H9 (cell line): ENCODE results near the gene TMED10. TPM values are rescaled to one million over a fixed set of nuclear protein-coding genes. Genes with fewer than 3 reads are reported as not detected.

Source experiments
- DNase-seq: peaks from one replicate; pipeline ENCODE4 v3.0.0-alpha.2; 2017
- H2AFZ ChIP-seq: one replicate; pipeline ENCODE4 v1.6.1; 2013; ENCODE audit warnings: mild to moderate bottlenecking, low read length, control low read depth, moderate library complexity
- H2AK5ac ChIP-seq: 2 replicates; pipeline ENCODE4 v1.6.1; 2013; ENCODE audit warnings: low read length, control low read depth, mixed read lengths; ENCODE audit not compliant: insufficient read length
- H2BK120ac ChIP-seq: one replicate; pipeline ENCODE4 v1.6.1; 2013; ENCODE audit warnings: low read depth, mild to moderate bottlenecking, low read length, control low read depth, inconsistent platforms; ENCODE audit not compliant: poor library complexity, severe bottlenecking
- H2BK12ac ChIP-seq: 2 replicates; pipeline ENCODE4 v1.6.1; 2013; ENCODE audit warnings: low read length, control low read depth, mixed read lengths, low read depth; ENCODE audit not compliant: insufficient read length
- H2BK15ac ChIP-seq: 2 replicates; pipeline ENCODE4 v1.6.1; 2013; ENCODE audit warnings: low read depth, low read length, control low read depth
- H2BK20ac ChIP-seq: one replicate; pipeline ENCODE4 v1.6.1; 2013; ENCODE audit warnings: low read depth, mild to moderate bottlenecking, low read length, control low read depth, inconsistent platforms; ENCODE audit not compliant: poor library complexity, severe bottlenecking
- H2BK5ac ChIP-seq: 2 replicates; pipeline ENCODE4 v1.6.1; 2013; ENCODE audit warnings: low read length, control low read depth, mixed read lengths; ENCODE audit not compliant: insufficient read length
- H3K14ac ChIP-seq: 2 replicates; pipeline ENCODE4 v1.6.1; 2013; ENCODE audit warnings: low read length, control low read depth; ENCODE audit not compliant: insufficient read depth
- H3K18ac ChIP-seq: 2 replicates; pipeline ENCODE4 v1.6.1; 2013; ENCODE audit warnings: low read depth, mild to moderate bottlenecking, mixed read lengths, low read length, control low read depth; ENCODE audit not compliant: insufficient read length
- H3K23ac ChIP-seq: 2 replicates; pipeline ENCODE4 v1.6.1; 2013; ENCODE audit warnings: low read length, control low read depth, mixed read lengths, low read depth; ENCODE audit not compliant: insufficient read length
- H3K23me2 ChIP-seq: 2 replicates; pipeline ENCODE4 v1.6.1; 2013; ENCODE audit warnings: low read depth, mild to moderate bottlenecking, mixed read lengths, low read length, control low read depth; ENCODE audit not compliant: insufficient read length, poor library complexity, severe bottlenecking
- H3K27ac ChIP-seq: 2 replicates; pipeline ENCODE4 v1.5.1; 2013; ENCODE audit warnings: low read length, control low read depth, mixed read lengths, low read depth; ENCODE audit not compliant: insufficient read length
- H3K27me3 ChIP-seq: 2 replicates; pipeline ENCODE4 v1.6.1; 2013; ENCODE audit warnings: low read length, control low read depth, inconsistent platforms; ENCODE audit not compliant: insufficient read depth
- H3K4ac ChIP-seq: 2 replicates; pipeline ENCODE4 v1.6.1; 2013; ENCODE audit warnings: low read depth, mild to moderate bottlenecking, control low read depth, inconsistent platforms, low read length, moderate library complexity
- H3K4me1 ChIP-seq: 2 replicates; pipeline ENCODE4 v1.6.1; 2013; ENCODE audit warnings: low read length, control low read depth, inconsistent platforms; ENCODE audit not compliant: insufficient read depth
- H3K4me2 ChIP-seq: 2 replicates; pipeline ENCODE4 v1.6.1; 2013; ENCODE audit warnings: low read length, control low read depth, mixed read lengths; ENCODE audit not compliant: insufficient read length, insufficient read depth
- H3K56ac ChIP-seq: 2 replicates; pipeline ENCODE4 v1.6.1; 2013; ENCODE audit warnings: low read depth, mild to moderate bottlenecking, mixed read lengths, low read length, control low read depth; ENCODE audit not compliant: insufficient read length
- H3K79me1 ChIP-seq: 2 replicates; pipeline ENCODE4 v1.6.1; 2013; ENCODE audit warnings: low read depth, mild to moderate bottlenecking, moderate library complexity, low read length, control low read depth, inconsistent platforms; ENCODE audit not compliant: insufficient read depth, poor library complexity, severe bottlenecking
- H3K79me2 ChIP-seq: 2 replicates; pipeline ENCODE4 v1.6.1; 2013; ENCODE audit warnings: low read length, control low read depth, inconsistent platforms; ENCODE audit not compliant: insufficient read depth
- H3K9ac ChIP-seq: 2 replicates; pipeline ENCODE4 v1.6.1; 2013; ENCODE audit warnings: low read length, control low read depth, mixed read lengths; ENCODE audit not compliant: insufficient read length; ENCODE audit errors: extremely low read depth
- H3K9me3 ChIP-seq: one replicate; pipeline ENCODE4 v1.6.1; 2013; ENCODE audit warnings: low read depth, low read length, inconsistent platforms; ENCODE audit not compliant: control insufficient read depth
- H3T11ph ChIP-seq: one replicate; pipeline ENCODE4 v1.6.1; 2013; ENCODE audit warnings: mild to moderate bottlenecking, low read length, control low read depth, inconsistent platforms
- H4K20me1 ChIP-seq: one replicate; pipeline ENCODE4 v1.6.1; 2013; ENCODE audit not compliant: control insufficient read depth, insufficient read length, insufficient read depth
- H4K5ac ChIP-seq: 2 replicates; pipeline ENCODE4 v1.6.1; 2013; ENCODE audit warnings: low read depth, mild to moderate bottlenecking, mixed read lengths, low read length, control low read depth; ENCODE audit not compliant: insufficient read length
- H4K8ac ChIP-seq: replicated peaks from 2 replicates; pipeline ENCODE4 v1.6.1; 2013; ENCODE audit warnings: low read length, control low read depth, mixed read lengths, low read depth; ENCODE audit not compliant: insufficient read length
- H4K91ac ChIP-seq: 2 replicates; pipeline ENCODE4 v1.6.1; 2013; ENCODE audit warnings: low read depth, mild to moderate bottlenecking, moderate library complexity, mixed read lengths, low read length, control low read depth; ENCODE audit not compliant: insufficient read length
- H3K27ac Mint-ChIP-seq, 3 experiments: 2 replicates in 2 of 3; 3 replicates in 1 of 3; pipeline ENCODE4 v1.8.0; 2020 to 2021; ENCODE audit warnings: mixed read lengths in 3 of 3, mild to moderate bottlenecking in 1 of 3, moderate library complexity in 1 of 3
- H3K27me3 Mint-ChIP-seq: 2 replicates; pipeline ENCODE4 v1.8.0; 2021; ENCODE audit warnings: low read depth, mild to moderate bottlenecking, moderate library complexity, mixed read lengths
- H3K36me3 Mint-ChIP-seq, 3 experiments: 2 replicates in 2 of 3; 3 replicates in 1 of 3; pipeline ENCODE4 v1.8.0; 2020 to 2021; ENCODE audit warnings: low read depth in 3 of 3, mixed read lengths in 3 of 3; ENCODE audit not compliant: insufficient read depth in 1 of 3
- H3K4me1 Mint-ChIP-seq, 2 experiments: 2 replicates each; pipeline ENCODE4 v1.8.0; 2020; ENCODE audit warnings: mixed read lengths in 2 of 2
- H3K4me3 Mint-ChIP-seq, 2 experiments: 2 replicates in 1 of 2; 3 replicates in 1 of 2; pipeline ENCODE4 v1.8.0; 2020 to 2021; ENCODE audit warnings: mild to moderate bottlenecking in 2 of 2, mixed read lengths in 2 of 2, moderate library complexity in 1 of 2
- H3K9me3 Mint-ChIP-seq, 2 experiments: 2 replicates in 1 of 2; 3 replicates in 1 of 2; pipeline ENCODE4 v1.8.0; 2020; ENCODE audit warnings: mild to moderate bottlenecking in 2 of 2, mixed read lengths in 2 of 2, moderate library complexity in 1 of 2
- whole genome bisulfite sequencing: extraction: QIAGEN DNeasy Blood & Tissue Kit; methylation state at CpG from one replicate; pipeline ENCODE4 v1.1.7; 2013; ENCODE audit warnings: missing lambda C conversion rate, low lambda C conversion rate, mixed read lengths; ENCODE audit not compliant: insufficient read length; ENCODE audit errors: extremely low coverage; 5-methylcytosine and 5-hydroxymethylcytosine counted together
- total RNA-seq: library from RNA; stranded (reverse); gene quantifications from 2 replicates; pipeline ENCODE4 v1.2.1, GENCODE V29; 2021
- TF ChIP-seq, protein P1 (sequence below): fragments of 200-600 bp; sonication (generic); conservative IDR thresholded peaks from 3 replicates; pipeline ENCODE4 v1.8.0; 2021; ENCODE audit warnings: antibody characterized with exemption, mild to moderate bottlenecking

Gene TMED10
- total RNA-seq, 1 experiment from 2014 or later = 176 TPM

DNA sequence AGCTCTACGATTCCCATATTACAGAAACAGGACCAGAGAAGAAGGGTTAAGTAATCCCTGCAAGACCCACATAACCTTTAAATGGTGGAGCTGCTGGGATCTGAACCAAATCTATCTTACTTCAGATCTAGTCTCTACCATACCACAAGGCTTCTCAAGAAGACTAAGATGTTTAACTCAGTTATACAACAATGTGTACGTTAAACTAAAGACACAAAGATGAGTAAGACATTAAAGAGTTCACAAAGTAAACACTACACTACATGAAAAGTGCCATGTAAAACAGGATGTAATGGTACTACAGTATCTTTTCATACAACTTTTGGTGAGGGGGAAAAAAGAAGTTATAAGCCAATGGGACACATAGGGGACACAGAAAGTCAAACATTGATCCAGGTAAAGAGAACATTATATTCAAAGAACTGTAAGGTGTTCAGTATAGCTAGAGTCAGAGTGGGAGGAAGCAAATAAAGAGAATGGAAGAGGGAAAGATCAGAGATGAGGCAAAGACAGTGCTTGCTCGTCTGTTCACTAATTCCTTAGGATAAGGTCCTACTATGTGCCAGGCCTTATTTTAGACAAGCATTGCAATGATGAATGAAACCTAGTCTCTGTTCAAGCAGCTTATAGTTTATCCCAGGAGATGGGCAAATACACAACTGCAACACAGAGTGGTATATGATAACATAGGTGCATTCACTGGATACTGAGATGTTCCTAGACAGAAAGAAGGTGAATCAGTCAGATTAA is 7.7 kb downstream of the TMED10 start:
- Histone ChIP-seq H3K23me2 (no peaks in the 10 kb centered on the region), H2BK15ac (no peak overlapping the region), H4K91ac (no peak overlapping the region), H3K9ac (no peak overlapping the region), H2AK5ac (no peak overlapping the region), H4K20me1 (no peaks in the 10 kb centered on the region), H2BK120ac (no peak overlapping the region), H3K18ac (no peak overlapping the region), H3T11ph (no peak overlapping the region), H2AFZ (no peak overlapping the region), H2BK12ac (no peak overlapping the region), H2BK5ac (no peak overlapping the region), H3K27ac (no peak overlapping the region), H3K23ac (no peak overlapping the region), H2BK20ac (no peak overlapping the region), H3K4me1 (no peaks in the 10 kb centered on the region), H3K9me3 (no peaks in the 10 kb centered on the region), H3K4ac (no peak overlapping the region), H3K27me3 (no peaks in the 10 kb centered on the region), H3K79me2 (peaks cover 29% of the 10 kb centered on the region; the same call in 1 of the 2 replicates), H4K8ac (no peak overlapping the region), H4K5ac (no peak overlapping the region), H3K4me2 (no peak overlapping the region), H3K56ac (no peak overlapping the region), H3K79me1 (peaks cover 18% of the 10 kb centered on the region), H3K14ac (no peak overlapping the region)
- no peak for DNase-seq
- H3K36me3 Mint-ChIP-seq = 0 out of 7 replicates have a peak, but pooled peaks cover 0 to 2% (median 0%) of the 10 kb centered on the region in 3 experiments
- no peak overlapping the region for H3K4me3 Mint-ChIP-seq
- H3K4me1 Mint-ChIP-seq = peaks cover 11 to 17% of the 10 kb centered on the region in 2 experiments
- H3K9me3 Mint-ChIP-seq = no peaks in the 10 kb centered on the region
- no CpG with 5 or more reads among the region's 3 CpGs for WGBS
- H3K27me3 Mint-ChIP-seq = no peaks in the 10 kb centered on the region
- TF ChIP-seq, protein P1, sequence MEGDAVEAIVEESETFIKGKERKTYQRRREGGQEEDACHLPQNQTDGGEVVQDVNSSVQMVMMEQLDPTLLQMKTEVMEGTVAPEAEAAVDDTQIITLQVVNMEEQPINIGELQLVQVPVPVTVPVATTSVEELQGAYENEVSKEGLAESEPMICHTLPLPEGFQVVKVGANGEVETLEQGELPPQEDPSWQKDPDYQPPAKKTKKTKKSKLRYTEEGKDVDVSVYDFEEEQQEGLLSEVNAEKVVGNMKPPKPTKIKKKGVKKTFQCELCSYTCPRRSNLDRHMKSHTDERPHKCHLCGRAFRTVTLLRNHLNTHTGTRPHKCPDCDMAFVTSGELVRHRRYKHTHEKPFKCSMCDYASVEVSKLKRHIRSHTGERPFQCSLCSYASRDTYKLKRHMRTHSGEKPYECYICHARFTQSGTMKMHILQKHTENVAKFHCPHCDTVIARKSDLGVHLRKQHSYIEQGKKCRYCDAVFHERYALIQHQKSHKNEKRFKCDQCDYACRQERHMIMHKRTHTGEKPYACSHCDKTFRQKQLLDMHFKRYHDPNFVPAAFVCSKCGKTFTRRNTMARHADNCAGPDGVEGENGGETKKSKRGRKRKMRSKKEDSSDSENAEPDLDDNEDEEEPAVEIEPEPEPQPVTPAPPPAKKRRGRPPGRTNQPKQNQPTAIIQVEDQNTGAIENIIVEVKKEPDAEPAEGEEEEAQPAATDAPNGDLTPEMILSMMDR = no peak
- H3K27ac Mint-ChIP-seq = no peak overlapping the region
